ENCODE results near the gene C18orf63. TPM values are rescaled to one million over a fixed set of nuclear protein-coding genes. Genes with fewer than 3 reads are reported as not detected.

The C18orf63 gene
- total RNA-seq, 1 donor from 2014 or later, result not detected

- FAIRE-seq (no peak), DNase-seq (ENCODE audit: low spot score in 2 of 2) (no peak)
Observed at GRCh38 chr18:74397572-74397971, 81.9 kb downstream of the C18orf63 start.

GRCh38 chr18:74399091-74399887 is 83.7 kb downstream of the C18orf63 start:
- FAIRE-seq (no peak), DNase-seq (ENCODE audit: low spot score in 2 of 2) (no peak)

GRCh38 chr18:74400813-74401212 is 85.2 kb downstream of the C18orf63 start:
- FAIRE-seq (no peak), DNase-seq (ENCODE audit: low spot score in 2 of 2) (no peak)

GRCh38 chr18:74402806-74403433 is 87.3 kb downstream of the C18orf63 start:
- FAIRE-seq, result no peak
- DNase-seq (ENCODE audit: low spot score in 2 of 2), result no peak

GRCh38 chr18:74407888-74408287 is 92.2 kb downstream of the C18orf63 start:
- FAIRE-seq, result no peak
- no peak for DNase-seq (ENCODE audit: low spot score in 2 of 2)

Other genes with a start within 250 kb of the C18orf63 start
- gene FBXO15, start 168.0 kb upstream of the C18orf63 start, total RNA-seq, result 4.1 TPM
- 36.3 TPM for gene TIMM21, start 167.3 kb upstream of the C18orf63 start, total RNA-seq
- 9.0 TPM for gene CYB5A, start 23.9 kb upstream of the C18orf63 start, total RNA-seq
- 4.9 TPM for gene DIPK1C, start 141.5 kb downstream of the C18orf63 start, total RNA-seq
- gene CNDP2, start 180.5 kb downstream of the C18orf63 start, total RNA-seq, result 32.6 TPM
- gene CNDP1, start 218.7 kb downstream of the C18orf63 start, total RNA-seq, result under 0.01 TPM

All from frontal cortex (tissue), 4 donors.